AG08395 (cell line): ENCODE data around the gene HFE.
"Not testable (repeated sequence)": the region's sequence is repeated elsewhere in the genome, so short reads cannot be mapped to it uniquely, and the experiment has no call there.

Source experiments
- DNase-seq: peaks from one replicate; pipeline ENCODE4 v3.0.0; 2012; ENCODE audit warnings: mixed read lengths, low spot score

HFE gene

GRCh38 chr6:26059941-26060340 lies 27.3 kb upstream of the HFE start:
- DNase-seq: no peak

DNA sequence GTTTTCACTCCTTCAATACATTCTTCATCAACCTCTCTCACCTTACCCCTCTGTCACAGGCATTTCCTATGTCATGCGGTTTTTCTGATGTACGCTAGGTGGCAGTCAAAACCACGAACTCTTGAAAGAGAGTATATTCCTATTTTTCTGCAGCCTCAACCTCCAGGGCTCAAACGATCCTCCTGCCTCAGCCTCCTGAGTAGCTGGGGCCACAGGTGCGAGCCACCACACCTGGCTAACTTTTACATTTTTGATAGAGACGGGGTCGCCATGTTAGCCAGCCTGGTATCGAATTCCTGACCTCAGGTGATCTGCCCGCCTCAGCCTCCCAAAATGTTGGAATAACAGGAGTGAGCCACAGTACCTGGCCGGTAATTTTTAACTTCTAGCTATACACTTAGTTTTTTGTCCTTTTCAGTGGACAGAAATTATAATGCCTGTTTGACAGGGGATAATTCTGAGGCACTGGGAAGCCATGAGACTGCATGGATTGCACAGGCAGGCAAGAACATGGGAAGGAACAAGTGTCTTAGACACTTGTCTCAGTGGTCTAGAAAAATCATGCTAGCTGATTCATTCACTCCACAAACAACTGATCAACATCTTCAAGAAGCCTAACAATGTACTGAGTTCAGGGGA lies 22.5 kb upstream of the HFE start:
- DNase-seq: peak; percentile 51

- peak; percentile 82 for DNase-seq
Measured at GRCh38 chr6:26065952-26066380, 21.3 kb upstream of the HFE start.

GRCh38 chr6:26067367-26067766 lies 19.9 kb upstream of the HFE start:
- no peak for DNase-seq

DNA sequence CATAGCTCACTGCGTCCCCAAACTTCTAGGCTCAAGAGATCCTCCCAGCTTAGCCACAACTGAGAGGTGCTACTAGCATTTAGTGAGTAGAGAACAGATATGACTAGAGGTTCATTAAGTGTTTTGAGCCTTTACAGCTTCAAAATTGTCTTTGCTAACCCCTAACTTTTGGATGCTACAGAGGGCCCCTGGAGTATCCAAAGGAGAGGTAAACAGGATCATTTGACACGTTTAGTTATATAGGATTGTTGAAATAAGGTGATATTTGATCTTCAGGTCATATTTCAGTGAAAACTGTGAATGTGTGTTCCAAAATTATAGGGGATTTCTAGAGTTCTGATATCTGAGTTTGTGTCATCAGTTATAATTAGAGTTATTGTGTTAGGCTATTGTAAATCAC lies 19.2 kb upstream of the HFE start:
- no peak for DNase-seq

DNA sequence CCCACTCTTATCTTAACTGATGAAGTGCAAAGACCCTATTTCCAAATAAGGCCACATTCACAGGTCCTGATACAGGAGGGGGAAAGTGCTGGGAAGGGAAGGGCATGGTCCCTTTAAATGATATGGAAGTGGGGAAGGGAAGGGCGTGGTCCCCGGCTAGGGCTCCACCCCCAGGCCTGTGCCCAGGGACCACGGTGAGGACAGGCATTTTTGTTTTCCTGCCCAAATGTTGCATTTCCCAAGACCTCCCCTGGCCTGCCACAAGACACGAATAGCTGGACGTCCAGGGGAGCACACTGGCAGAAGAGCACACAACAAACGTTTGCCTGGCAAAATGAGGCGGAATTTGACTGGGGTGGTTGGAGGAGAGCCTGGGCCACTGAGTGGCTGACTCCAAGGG lies 16.1 kb upstream of the HFE start:
- no peak for DNase-seq

GRCh38 chr6:26075063-26075717 lies 12.0 kb upstream of the HFE start:
- no peak for DNase-seq

DNA sequence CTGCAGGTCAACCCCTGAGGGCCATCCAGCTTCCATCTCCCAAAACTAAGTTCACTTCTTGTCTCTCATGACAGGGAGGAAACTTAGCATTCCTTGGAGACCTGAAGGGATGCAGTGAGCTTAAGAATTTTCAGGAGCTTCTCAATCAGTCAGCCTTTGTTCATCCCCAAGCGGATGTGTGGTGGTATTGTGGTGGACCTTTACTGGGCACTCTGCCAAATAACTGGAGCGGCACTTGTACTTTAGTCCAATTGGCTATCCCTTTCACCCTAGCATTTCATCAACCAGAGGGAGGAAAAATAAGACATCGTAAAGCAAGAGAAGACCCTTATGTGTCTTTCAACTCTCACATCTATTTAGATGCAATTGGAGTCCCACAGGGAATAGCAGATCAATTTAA lies 9.2 kb upstream of the HFE start:
- DNase-seq: not testable (repeated sequence)

GRCh38 chr6:26081096-26081495 lies 6.1 kb upstream of the HFE start:
- DNase-seq: not testable (repeated sequence)

- no peak for DNase-seq
Measured at GRCh38 chr6:26086211-26086610, 1.0 kb upstream of the HFE start.

GRCh38 chr6:26088344-26088743 lies 1.1 kb downstream of the HFE start:
- peak; percentile 14 for DNase-seq

DNA sequence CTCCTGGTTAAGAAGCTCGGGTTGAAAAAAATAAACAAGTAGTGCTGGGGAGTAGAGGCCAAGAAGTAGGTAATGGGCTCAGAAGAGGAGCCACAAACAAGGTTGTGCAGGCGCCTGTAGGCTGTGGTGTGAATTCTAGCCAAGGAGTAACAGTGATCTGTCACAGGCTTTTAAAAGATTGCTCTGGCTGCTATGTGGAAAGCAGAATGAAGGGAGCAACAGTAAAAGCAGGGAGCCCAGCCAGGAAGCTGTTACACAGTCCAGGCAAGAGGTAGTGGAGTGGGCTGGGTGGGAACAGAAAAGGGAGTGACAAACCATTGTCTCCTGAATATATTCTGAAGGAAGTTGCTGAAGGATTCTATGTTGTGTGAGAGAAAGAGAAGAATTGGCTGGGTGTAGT lies 2.0 kb downstream of the HFE start:
- DNase-seq: no peak

- DNase-seq: no peak
Measured at GRCh38 chr6:26092443-26092842, 5.2 kb downstream of the HFE start.

DNA sequence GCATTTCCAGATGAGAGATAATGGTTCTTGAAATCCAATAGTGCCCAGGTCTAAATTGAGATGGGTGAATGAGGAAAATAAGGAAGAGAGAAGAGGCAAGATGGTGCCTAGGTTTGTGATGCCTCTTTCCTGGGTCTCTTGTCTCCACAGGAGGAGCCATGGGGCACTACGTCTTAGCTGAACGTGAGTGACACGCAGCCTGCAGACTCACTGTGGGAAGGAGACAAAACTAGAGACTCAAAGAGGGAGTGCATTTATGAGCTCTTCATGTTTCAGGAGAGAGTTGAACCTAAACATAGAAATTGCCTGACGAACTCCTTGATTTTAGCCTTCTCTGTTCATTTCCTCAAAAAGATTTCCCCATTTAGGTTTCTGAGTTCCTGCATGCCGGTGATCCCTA lies 6.8 kb downstream of the HFE start:
- DNase-seq: no peak

GRCh38 chr6:26097268-26097875 lies 10.1 kb downstream of the HFE start:
- peak; percentile 61 for DNase-seq

- DNase-seq: peak; percentile 32
Measured at GRCh38 chr6:26103141-26103769, 16.0 kb downstream of the HFE start.

DNA sequence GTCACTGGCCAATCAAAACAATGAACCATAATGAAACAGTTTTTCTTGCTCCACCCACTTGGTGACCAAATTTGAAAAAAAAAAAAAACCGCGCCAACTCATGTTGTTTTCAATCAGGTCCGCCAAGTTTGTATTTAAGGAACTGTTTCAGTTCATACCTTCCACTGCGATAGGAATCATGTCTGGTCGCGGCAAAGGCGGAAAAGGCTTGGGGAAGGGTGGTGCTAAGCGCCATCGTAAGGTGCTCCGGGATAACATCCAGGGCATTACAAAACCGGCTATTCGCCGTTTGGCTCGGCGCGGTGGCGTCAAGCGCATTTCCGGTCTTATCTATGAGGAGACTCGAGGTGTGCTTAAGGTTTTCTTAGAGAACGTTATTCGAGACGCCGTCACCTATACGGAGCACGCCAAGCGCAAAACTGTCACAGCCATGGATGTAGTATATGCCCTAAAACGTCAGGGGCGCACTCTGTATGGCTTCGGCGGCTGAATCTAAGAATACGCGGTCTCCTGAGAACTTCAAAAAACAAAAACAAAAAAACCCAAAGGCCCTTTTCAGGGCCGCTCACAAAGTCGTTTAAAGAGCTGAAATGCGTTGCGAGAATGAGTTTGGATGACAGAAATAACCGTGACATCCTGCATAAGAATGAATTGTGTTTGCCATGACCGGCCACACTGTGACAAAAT lies 16.7 kb downstream of the HFE start:
- DNase-seq: peak; percentile 88

- DNase-seq: no peak
Measured at GRCh38 chr6:26104457-26105108, 17.4 kb downstream of the HFE start.

DNA sequence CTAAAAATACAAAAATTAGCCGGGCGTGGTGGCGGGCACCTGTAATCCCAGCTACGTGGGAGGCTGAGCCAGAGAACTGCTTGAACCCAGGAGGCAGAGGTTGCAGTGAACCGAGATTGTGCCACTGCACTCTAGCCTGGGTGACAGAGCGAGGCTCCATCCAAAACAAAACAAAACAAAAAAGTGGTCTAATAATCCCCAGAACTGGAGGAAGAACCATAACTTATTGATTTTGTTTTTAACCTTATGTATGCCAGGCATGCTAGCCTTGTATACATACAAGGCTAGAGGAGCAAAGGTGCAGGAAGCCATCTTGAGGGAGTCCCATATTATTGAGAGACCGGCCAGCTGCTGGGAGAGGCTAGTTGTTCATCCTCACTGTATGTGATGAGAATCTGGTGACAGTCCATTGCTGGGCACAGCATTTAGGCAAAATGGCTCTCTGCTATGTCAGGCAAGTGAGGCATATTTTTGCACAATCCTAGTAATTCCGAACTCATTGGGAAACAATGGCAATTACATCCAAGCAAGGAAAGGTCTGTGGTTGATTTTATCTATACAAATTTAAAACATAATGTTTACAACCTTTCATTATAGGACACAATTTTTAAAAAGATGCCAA lies 18.0 kb downstream of the HFE start:
- no peak for DNase-seq

GRCh38 chr6:26105842-26106241 lies 18.6 kb downstream of the HFE start:
- DNase-seq: no peak

GRCh38 chr6:26107935-26108334 lies 20.7 kb downstream of the HFE start:
- no peak for DNase-seq

DNA sequence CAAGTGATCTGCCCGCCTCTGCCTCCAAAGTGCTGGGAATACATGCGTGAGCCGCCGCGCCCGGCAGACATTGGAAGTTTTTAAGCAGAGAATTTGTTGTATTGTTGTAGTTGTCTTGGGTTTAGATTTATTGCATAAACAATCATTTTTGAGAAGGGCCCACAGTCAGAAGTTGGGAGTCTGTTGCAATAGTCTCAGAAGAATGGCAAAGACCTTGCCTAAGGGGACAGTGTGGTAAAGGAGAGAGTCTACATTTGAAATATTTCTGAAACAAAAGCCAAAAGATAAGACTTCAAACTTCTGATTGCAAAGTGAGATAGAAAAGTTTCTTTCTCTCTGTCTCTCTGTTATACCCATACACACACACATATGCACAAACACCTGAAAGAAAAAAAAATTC lies 22.5 kb downstream of the HFE start:
- DNase-seq: no peak
